GM18868 (cell line): ENCODE data around the gene ETHE1.

Source experiments
- ATAC-seq: cut with Tn5 transposase; IDR thresholded peaks from one replicate; pipeline ENCODE4 v1.9.1; 2021; ENCODE audit warnings: mild to moderate bottlenecking, moderate library complexity; ENCODE audit not compliant: unreplicated experiment

The ETHE1 gene

GRCh38 chr19:43526884-43527859 is at the start of gene ETHE1:
Gene ETHE1, minus strand, starts transcription at chr19:43527201. Its CDS starts 24 bp downstream, at chr19:43527177.
- ATAC-seq, result peak; percentile 64

- ATAC-seq, result no peak
These were observed 49.2 kb upstream of the ETHE1 start for GRCh38 chr19:43575955-43576878.

GRCh38 chr19:43575156-43575950 is 48.4 kb upstream of the ETHE1 start, which contains the start of the genes PINLYP and XRCC1:
Gene PINLYP, plus strand, starts transcription at chr19:43575801. Its CDS starts 1,391 bp downstream, at chr19:43577192.
Gene XRCC1, minus strand, starts transcription at chr19:43575527. Its CDS starts 69 bp downstream, at chr19:43575458.
- ATAC-seq, result peak; percentile 95

GRCh38 chr19:43574424-43575155 is 47.6 kb upstream of the ETHE1 start:
- no peak for ATAC-seq

- no peak for ATAC-seq
These were observed 45.2 kb upstream of the ETHE1 start for GRCh38 chr19:43572171-43572588.

GRCh38 chr19:43570174-43570791 is 43.3 kb upstream of the ETHE1 start:
- ATAC-seq, result no peak

GRCh38 chr19:43569657-43570056 is 42.7 kb upstream of the ETHE1 start:
- ATAC-seq, result no peak

- ATAC-seq, result no peak
These were observed 37.8 kb upstream of the ETHE1 start for GRCh38 chr19:43564800-43565199.

- ATAC-seq, result no peak
These were observed 36.9 kb upstream of the ETHE1 start for GRCh38 chr19:43563816-43564457.

- peak; percentile 84 for ATAC-seq
These were observed 35.8 kb upstream of the ETHE1 start for GRCh38 chr19:43562698-43563241.

- no peak for ATAC-seq
These were observed 35.3 kb upstream of the ETHE1 start for GRCh38 chr19:43562226-43562697.

- no peak for ATAC-seq
These were observed 34.4 kb upstream of the ETHE1 start for GRCh38 chr19:43561139-43561970.

GRCh38 chr19:43560687-43561086 is 33.7 kb upstream of the ETHE1 start:
- no peak for ATAC-seq

- no peak for ATAC-seq
These were observed 28.3 kb upstream of the ETHE1 start for GRCh38 chr19:43555185-43555770.

GRCh38 chr19:43554317-43554895 is 27.4 kb upstream of the ETHE1 start:
- ATAC-seq, result no peak

- no peak for ATAC-seq
These were observed 26.7 kb upstream of the ETHE1 start for GRCh38 chr19:43553656-43554055.

- ATAC-seq, result no peak
These were observed 25.6 kb upstream of the ETHE1 start for GRCh38 chr19:43552616-43553015.
